ENCODE results near the gene C1QB. TPM values are rescaled to one million over a fixed set of nuclear protein-coding genes. Genes with fewer than 3 reads are reported as not detected.

C1QB gene
- total and polyA plus RNA-seq, 9 of the 15 experiments (the other 6 are each of a cell fraction or from before 2014, with no cell fraction given) = 0.55 TPM; not detected in 8

DNA sequence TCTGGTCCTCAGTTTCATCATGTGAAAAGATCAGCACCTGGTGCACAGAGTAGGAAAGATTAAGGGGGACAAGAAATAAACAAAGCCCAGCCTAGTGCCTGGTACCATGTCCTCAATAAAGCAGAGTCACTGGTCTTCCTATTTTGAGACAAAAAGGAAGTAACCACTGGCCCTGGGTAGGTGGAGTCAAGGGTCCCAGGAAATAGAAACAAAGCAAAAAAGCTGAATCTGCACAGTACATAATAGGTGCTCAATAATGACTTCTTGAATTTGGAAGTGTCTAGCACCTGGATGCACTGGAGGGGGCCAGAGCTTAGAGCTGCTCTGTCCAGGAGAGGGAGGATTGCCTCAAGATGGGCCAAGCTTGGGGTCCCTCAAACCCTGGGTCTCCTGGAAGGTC lies 55.7 kb downstream of the C1QB start (continued):
- TF ChIP-seq U2AF1 (optimal IDR thresholded peaks at IDR 0.05; ENCODE audit: low read depth, low read length) (no peak), STAT5B (CRISPR knock-in tag; IDR thresholded peaks at IDR 0.05) (no peak), NR4A1 (CRISPR knock-in tag; IDR thresholded peaks at IDR 0.05) (no peak), NR4A1 (tag; IDR thresholded peaks at IDR 0.05) (no peak)
- TF ChIP-seq, protein P1, sequence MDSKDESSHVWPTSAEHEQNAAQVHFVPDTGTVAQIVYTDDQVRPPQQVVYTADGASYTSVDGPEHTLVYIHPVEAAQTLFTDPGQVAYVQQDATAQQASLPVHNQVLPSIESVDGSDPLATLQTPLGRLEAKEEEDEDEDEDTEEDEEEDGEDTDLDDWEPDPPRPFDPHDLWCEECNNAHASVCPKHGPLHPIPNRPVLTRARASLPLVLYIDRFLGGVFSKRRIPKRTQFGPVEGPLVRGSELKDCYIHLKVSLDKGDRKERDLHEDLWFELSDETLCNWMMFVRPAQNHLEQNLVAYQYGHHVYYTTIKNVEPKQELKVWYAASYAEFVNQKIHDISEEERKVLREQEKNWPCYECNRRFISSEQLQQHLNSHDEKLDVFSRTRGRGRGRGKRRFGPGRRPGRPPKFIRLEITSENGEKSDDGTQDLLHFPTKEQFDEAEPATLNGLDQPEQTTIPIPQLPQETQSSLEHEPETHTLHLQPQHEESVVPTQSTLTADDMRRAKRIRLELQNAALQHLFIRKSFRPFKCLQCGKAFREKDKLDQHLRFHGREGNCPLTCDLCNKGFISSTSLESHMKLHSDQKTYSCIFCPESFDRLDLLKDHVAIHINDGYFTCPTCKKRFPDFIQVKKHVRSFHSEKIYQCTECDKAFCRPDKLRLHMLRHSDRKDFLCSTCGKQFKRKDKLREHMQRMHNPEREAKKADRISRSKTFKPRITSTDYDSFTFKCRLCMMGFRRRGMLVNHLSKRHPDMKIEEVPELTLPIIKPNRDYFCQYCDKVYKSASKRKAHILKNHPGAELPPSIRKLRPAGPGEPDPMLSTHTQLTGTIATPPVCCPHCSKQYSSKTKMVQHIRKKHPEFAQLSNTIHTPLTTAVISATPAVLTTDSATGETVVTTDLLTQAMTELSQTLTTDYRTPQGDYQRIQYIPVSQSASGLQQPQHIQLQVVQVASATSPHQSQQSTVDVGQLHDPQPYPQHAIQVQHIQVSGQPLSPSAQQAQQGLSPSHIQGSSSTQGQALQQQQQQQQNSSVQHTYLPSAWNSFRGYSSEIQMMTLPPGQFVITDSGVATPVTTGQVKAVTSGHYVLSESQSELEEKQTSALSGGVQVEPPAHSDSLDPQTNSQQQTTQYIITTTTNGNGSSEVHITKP (IDR thresholded peaks at IDR 0.05; ENCODE audit: partially characterized antibody) = no peak

- H3K79me2 ChIP-seq (ENCODE audit: control insufficient read depth, insufficient read depth, low read length) = no peaks in the 10 kb centered on the region
- POLR2A ChIA-PET = interaction anchor here (0.6 to 0.7 kb wide), 3 partner anchors 81 to 225 kb away, joined by 3 read pairs; no protein-coding TSS in a partner anchor
- intact Hi-C loops (cut with micrococcal nuclease) (no loop called here), in situ Hi-C loops (cut with MboI) (no loop called here)
- DNase-seq (ENCODE audit: extremely low read depth in 1 of 4, low spot score in 3 of 4) (no peak), FAIRE-seq (no peak), ATAC-seq (no peak)
- no TSS peak for BruUV-seq (replicated peaks)
- H2AFZ ChIP-seq (ENCODE audit: low read depth, low read length) = no peak overlapping the region
- 10% methylated on average over 3 of the region's 3 CpGs for whole genome bisulfite sequencing (ENCODE audit: insufficient coverage, low coverage, missing lambda C conversion rate)
- peaks cover 0 to 25% of the 10 kb centered on the region in 2 experiments; a peak in 4 of 5 replicates for H3K4me1 ChIP-seq (replicated peaks in 1 of 2; ENCODE audit: control insufficient read depth in 2 of 2, insufficient read depth in 2 of 2, low read length in 2 of 2)
- H3K4me3 ChIP-seq = no peak overlapping the region
- peaks cover 41% of the 10 kb centered on the region for H4K20me1 ChIP-seq (replicated peaks; ENCODE audit: control insufficient read depth, insufficient read depth, low read length)
- H3K27ac ChIP-seq (ENCODE audit: extremely low read depth, low read depth, low read length) = no peak overlapping the region
- no peaks in the 10 kb centered on the region for H3K9me3 ChIP-seq (replicated peaks; ENCODE audit: control insufficient read depth, insufficient read depth, low read depth, low read length)
- CTCF ChIA-PET (ENCODE audit: low intra/inter-chr PET ratio) = no interaction called here
- H3K9ac ChIP-seq (ENCODE audit: insufficient read depth in 1 of 2, low read depth in 2 of 2, low read length in 2 of 2) = no peak overlapping the region
- H3K36me3 ChIP-seq (ENCODE audit: control insufficient read depth, insufficient read depth, low read length) = no peaks in the 10 kb centered on the region
- H3K27me3 ChIP-seq (ENCODE audit: control insufficient read depth in 2 of 2, insufficient read depth in 2 of 2, low read length in 2 of 2) = peaks cover 30 to 47% of the 10 kb centered on the region in 2 experiments
- no peaks in the 10 kb centered on the region for H3K9me1 ChIP-seq (ENCODE audit: control insufficient read depth, insufficient read depth, low read length)
- H3K4me2 ChIP-seq (ENCODE audit: insufficient read depth, low read length) = no peak overlapping the region
- TF ChIP-seq CHD4 (IDR thresholded peaks at IDR 0.05; ENCODE audit: insufficient read depth, insufficient replicate concordance, low read depth, low read length, poor library complexity, severe bottlenecking) (no peak), ZNF140 (CRISPR knock-in tag; IDR thresholded peaks at IDR 0.05) (no peak), TEAD2 (tag; IDR thresholded peaks at IDR 0.05) (no peak), USF2 (CRISPR knock-in tag; IDR thresholded peaks at IDR 0.05) (no peak), ZFP36 (IDR thresholded peaks at IDR 0.05; ENCODE audit: low read depth, low read length, partially characterized antibody) (peak; percentile 90), ZNF764 (CRISPR knock-in tag; IDR thresholded peaks at IDR 0.05; ENCODE audit: low read depth) (peak; percentile 85), NR2C2 (CRISPR knock-in tag; IDR thresholded peaks at IDR 0.05) (no peak), NR2C2 (tag; IDR thresholded peaks at IDR 0.05) (no peak), TOE1 (IDR thresholded peaks at IDR 0.05; ENCODE audit: borderline replicate concordance) (no peak), TOE1 (CRISPR knock-in tag; IDR thresholded peaks at IDR 0.05; ENCODE audit: borderline replicate concordance, low read depth) (no peak)
- TF ChIP-seq, protein P2, sequence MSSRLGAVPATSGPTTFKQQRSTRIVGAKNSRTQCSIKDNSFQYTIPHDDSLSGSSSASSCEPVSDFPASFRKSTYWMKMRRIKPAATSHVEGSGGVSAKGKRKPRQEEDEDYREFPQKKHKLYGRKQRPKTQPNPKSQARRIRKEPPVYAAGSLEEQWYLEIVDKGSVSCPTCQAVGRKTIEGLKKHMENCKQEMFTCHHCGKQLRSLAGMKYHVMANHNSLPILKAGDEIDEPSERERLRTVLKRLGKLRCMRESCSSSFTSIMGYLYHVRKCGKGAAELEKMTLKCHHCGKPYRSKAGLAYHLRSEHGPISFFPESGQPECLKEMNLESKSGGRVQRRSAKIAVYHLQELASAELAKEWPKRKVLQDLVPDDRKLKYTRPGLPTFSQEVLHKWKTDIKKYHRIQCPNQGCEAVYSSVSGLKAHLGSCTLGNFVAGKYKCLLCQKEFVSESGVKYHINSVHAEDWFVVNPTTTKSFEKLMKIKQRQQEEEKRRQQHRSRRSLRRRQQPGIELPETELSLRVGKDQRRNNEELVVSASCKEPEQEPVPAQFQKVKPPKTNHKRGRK (tag; IDR thresholded peaks at IDR 0.05) = no peak
These were observed 56.2 kb downstream of the C1QB start for GRCh38 chr1:22709227-22709626.

Data from K562 (cell line).